Globus pallidus (tissue), 1 donor: ENCODE data around the gene EPGN.
"Not testable (repeated sequence)": the region's sequence is repeated elsewhere in the genome, so short reads cannot be mapped to it uniquely, and the experiment has no call there.

Experiments used
- DNase-seq: peaks from one replicate; pipeline ENCODE4 v3.0.0-alpha.2; 2015; ENCODE audit warnings: low spot score

The EPGN gene

GRCh38 chr4:74340421-74340820 is 32.2 kb downstream of the EPGN start:
- not testable (repeated sequence) for DNase-seq

GRCh38 chr4:74344031-74344430 is 35.8 kb downstream of the EPGN start:
- DNase-seq = no peak

- no peak for DNase-seq
These were observed 45.6 kb downstream of the EPGN start for GRCh38 chr4:74353858-74354257.

- no peak for DNase-seq
These were observed 49.7 kb downstream of the EPGN start for GRCh38 chr4:74357965-74358364.

GRCh38 chr4:74361671-74362070 is 53.4 kb downstream of the EPGN start:
- no peak for DNase-seq

GRCh38 chr4:74362347-74362746 is 54.1 kb downstream of the EPGN start:
- no peak for DNase-seq

GRCh38 chr4:74364256-74364651 is 56.0 kb downstream of the EPGN start:
- DNase-seq = no peak

GRCh38 chr4:74364652-74365491 is 56.6 kb downstream of the EPGN start, which contains the start of gene EREG:
EREG (plus strand) TSS chr4:74365145; CDS start chr4:74365309, 164 bp downstream.
- DNase-seq = no peak

- no peak for DNase-seq
These were observed 57.5 kb downstream of the EPGN start for GRCh38 chr4:74365761-74366160.
